ENCODE measurements around the gene PCNX1.

PCNX1 gene

GRCh38 chr14:70995211-70995610, 88.0 kb downstream of the PCNX1 start:
- POLR2A ChIA-PET, result no interaction called here
- no peak overlapping the region for H3K4me3 ChIP-seq (ENCODE audit: low read depth, low read length)
- CTCF ChIA-PET, result no interaction called here
- no peak for TF ChIP-seq ZNF202 (tag by site-specific recombination; IDR thresholded peaks at IDR 0.05; ENCODE audit: borderline replicate concordance)
- TF ChIP-seq ZNF112 (tag by site-specific recombination; IDR thresholded peaks at IDR 0.05), result no peak
- no peak for TF ChIP-seq ZNF747 (tag by site-specific recombination; IDR thresholded peaks at IDR 0.05)
- H3K9me3 ChIP-seq (ENCODE audit: control insufficient read depth, insufficient read depth, low read depth, low read length), result no peaks in the 10 kb centered on the region
- peaks cover 0 to 8% of the 10 kb centered on the region in 2 experiments; a peak in 2 of 3 replicates for H3K36me3 ChIP-seq (ENCODE audit: control insufficient read depth in 2 of 2, insufficient read depth in 1 of 2, low read length in 2 of 2)
- H3K27ac ChIP-seq (ENCODE audit: extremely low read depth, low read depth, low read length), result no peak overlapping the region
- H3K4me1 ChIP-seq (ENCODE audit: control insufficient read depth, insufficient read depth, low read length), result no peaks in the 10 kb centered on the region

- peaks cover 0 to 8% of the 10 kb centered on the region in 2 experiments; a peak in 2 of 3 replicates for H3K36me3 ChIP-seq (ENCODE audit: control insufficient read depth in 2 of 2, insufficient read depth in 1 of 2, low read length in 2 of 2)
- H3K4me3 ChIP-seq (ENCODE audit: low read depth, low read length), result no peak overlapping the region
- H3K27ac ChIP-seq (ENCODE audit: extremely low read depth, low read depth, low read length), result no peak overlapping the region
- H3K9me3 ChIP-seq (ENCODE audit: control insufficient read depth, insufficient read depth, low read depth, low read length), result no peaks in the 10 kb centered on the region
- ChIA-PET POLR2A (no interaction called here), CTCF (no interaction called here)
- H3K4me1 ChIP-seq (ENCODE audit: control insufficient read depth, insufficient read depth, low read length), result no peaks in the 10 kb centered on the region
- TF ChIP-seq ZBTB20 (tag by site-specific recombination; IDR thresholded peaks at IDR 0.05) (no peak), ZNF391 (tag by site-specific recombination; IDR thresholded peaks at IDR 0.05; ENCODE audit: borderline replicate concordance, low read depth) (no peak), PBX3 (CRISPR knock-in tag; IDR thresholded peaks at IDR 0.05) (no peak), INSM2 (tag by site-specific recombination; IDR thresholded peaks at IDR 0.05) (no peak), PRDM1 (tag by site-specific recombination; IDR thresholded peaks at IDR 0.05) (no peak), GLIS1 (tag by site-specific recombination; IDR thresholded peaks at IDR 0.05) (no peak), ZNF221 (tag by site-specific recombination; IDR thresholded peaks at IDR 0.05; ENCODE audit: borderline replicate concordance) (no peak)
These were observed 88.4 kb downstream of the PCNX1 start for GRCh38 chr14:70995671-70996070.

- TF ChIP-seq ZNF843 (tag by site-specific recombination; IDR thresholded peaks at IDR 0.05) (no peak), ZIC2 (tag by site-specific recombination; IDR thresholded peaks at IDR 0.05) (no peak), ZNF449 (tag by site-specific recombination; IDR thresholded peaks at IDR 0.05) (no peak), ZNF488 (tag by site-specific recombination; IDR thresholded peaks at IDR 0.05) (no peak), ZNF514 (tag by site-specific recombination; IDR thresholded peaks at IDR 0.05) (no peak), ZNF76 (tag by site-specific recombination; IDR thresholded peaks at IDR 0.05; ENCODE audit: borderline replicate concordance, low read depth) (no peak)
- Histone ChIP-seq H3K36me3 (ENCODE audit: control insufficient read depth in 2 of 2, insufficient read depth in 1 of 2, low read length in 2 of 2) (peaks cover 0 to 13% of the 10 kb centered on the region in 2 experiments; a peak in 1 of 3 replicates), H3K27ac (ENCODE audit: extremely low read depth, low read depth, low read length) (no peak overlapping the region), H3K9me3 (ENCODE audit: control insufficient read depth, insufficient read depth, low read depth, low read length) (no peaks in the 10 kb centered on the region), H3K4me1 (ENCODE audit: control insufficient read depth, insufficient read depth, low read length) (no peaks in the 10 kb centered on the region), H3K4me3 (ENCODE audit: low read depth, low read length) (no peak overlapping the region)
- ChIA-PET CTCF (no interaction called here), POLR2A (interaction anchor here (0.7 kb wide), 1 partner anchor 391 kb away, joined by 3 read pairs; no protein-coding TSS in a partner anchor)
These were observed 91.9 kb downstream of the PCNX1 start for GRCh38 chr14:70999117-70999516.

Data from HEK293 (cell line).